ENCODE data around the gene SLC24A3. TPM values are rescaled to one million over a fixed set of nuclear protein-coding genes. Genes with fewer than 3 reads are reported as not detected.

The SLC24A3 gene
- total and polyA plus RNA-seq, 4 donors, result 17.5 to 64.9 (median 43.8) TPM

- H3K9me3 ChIP-seq (ENCODE audit: control insufficient read depth, insufficient read depth, low read length), result no peaks in the 10 kb centered on the region
- 90% methylated on average over 2 of the region's 6 CpGs for WGBS (ENCODE audit: insufficient coverage)
- DNase-seq (ENCODE audit: low read depth in 4 of 6, low spot score in 6 of 6), result peak in 1 of 6 donors; percentile 52
These were observed 157.9 kb downstream of the SLC24A3 start for GRCh38 chr20:19370076-19371075.

GRCh38 chr20:19371112-19371511 is 158.7 kb downstream of the SLC24A3 start:
- H3K4me1 ChIP-seq (ENCODE audit: control insufficient read depth, insufficient read depth, low read length), result peaks cover 15% of the 10 kb centered on the region
- H3K27ac ChIP-seq (ENCODE audit: low read depth, low read length), result no peak overlapping the region
- H3K27me3 ChIP-seq (ENCODE audit: control insufficient read depth, insufficient read depth, low read length), result no peaks in the 10 kb centered on the region
- H3K36me3 ChIP-seq (ENCODE audit: control insufficient read depth, insufficient read depth, low read length), result no peaks in the 10 kb centered on the region
- no peaks in the 10 kb centered on the region for H3K9me3 ChIP-seq (ENCODE audit: control insufficient read depth, insufficient read depth, low read length)
- no peak overlapping the region for H3K4me3 ChIP-seq (ENCODE audit: low read depth, low read length)
- DNase-seq (ENCODE audit: low read depth in 4 of 6, low spot score in 6 of 6), result no peak
- WGBS (ENCODE audit: insufficient coverage), result 92% methylated on average over 1 of the region's 1 CpG

More at GRCh38 chr20:19370076-19371075, 157.9 kb downstream of the SLC24A3 start:
- Histone ChIP-seq H3K36me3 (ENCODE audit: control insufficient read depth, insufficient read depth, low read length) (no peaks in the 10 kb centered on the region), H3K4me1 (ENCODE audit: control insufficient read depth, insufficient read depth, low read length) (peaks cover 11% of the 10 kb centered on the region), H3K27me3 (ENCODE audit: control insufficient read depth, insufficient read depth, low read length) (no peaks in the 10 kb centered on the region), H3K27ac (ENCODE audit: low read depth, low read length) (no peak overlapping the region), H3K4me3 (ENCODE audit: low read depth, low read length) (no peak overlapping the region)

GRCh38 chr20:19374216-19374615 is 161.8 kb downstream of the SLC24A3 start:
- no peak overlapping the region for H3K4me3 ChIP-seq (ENCODE audit: low read depth, low read length)
- no peaks in the 10 kb centered on the region for H3K27me3 ChIP-seq (ENCODE audit: control insufficient read depth, insufficient read depth, low read length)
- H3K4me1 ChIP-seq (ENCODE audit: control insufficient read depth, insufficient read depth, low read length), result peaks cover 9% of the 10 kb centered on the region
- H3K9me3 ChIP-seq (ENCODE audit: control insufficient read depth, insufficient read depth, low read length), result no peaks in the 10 kb centered on the region
- 77% methylated on average over 3 of the region's 3 CpGs for WGBS (ENCODE audit: insufficient coverage)
- H3K36me3 ChIP-seq (ENCODE audit: control insufficient read depth, insufficient read depth, low read length), result no peaks in the 10 kb centered on the region
- DNase-seq (ENCODE audit: low read depth in 4 of 6, low spot score in 6 of 6), result peak in 1 of 6 donors; percentile 22
- H3K27ac ChIP-seq (ENCODE audit: low read depth, low read length), result no peak overlapping the region

GRCh38 chr20:19375395-19375794 is 163.0 kb downstream of the SLC24A3 start:
- Histone ChIP-seq H3K9me3 (ENCODE audit: control insufficient read depth, insufficient read depth, low read length) (no peaks in the 10 kb centered on the region), H3K4me1 (ENCODE audit: control insufficient read depth, insufficient read depth, low read length) (peaks cover 9% of the 10 kb centered on the region), H3K36me3 (ENCODE audit: control insufficient read depth, insufficient read depth, low read length) (no peaks in the 10 kb centered on the region), H3K27me3 (ENCODE audit: control insufficient read depth, insufficient read depth, low read length) (no peaks in the 10 kb centered on the region), H3K27ac (ENCODE audit: low read depth, low read length) (no peak overlapping the region), H3K4me3 (ENCODE audit: low read depth, low read length) (no peak overlapping the region)
- DNase-seq (ENCODE audit: low read depth in 4 of 6, low spot score in 6 of 6), result no peak
- 77% methylated on average over 3 of the region's 6 CpGs for WGBS (ENCODE audit: insufficient coverage)

- no CpG with 5 or more reads among the region's 2 CpGs for WGBS (ENCODE audit: insufficient coverage)
- H3K36me3 ChIP-seq (ENCODE audit: control insufficient read depth, insufficient read depth, low read length), result no peaks in the 10 kb centered on the region
- H3K4me3 ChIP-seq (ENCODE audit: low read depth, low read length), result no peak overlapping the region
- no peak overlapping the region for H3K27ac ChIP-seq (ENCODE audit: low read depth, low read length)
- no peaks in the 10 kb centered on the region for H3K27me3 ChIP-seq (ENCODE audit: control insufficient read depth, insufficient read depth, low read length)
- no peak for DNase-seq (ENCODE audit: low read depth in 4 of 6, low spot score in 6 of 6)
- H3K4me1 ChIP-seq (ENCODE audit: control insufficient read depth, insufficient read depth, low read length), result peaks cover 9% of the 10 kb centered on the region
- no peaks in the 10 kb centered on the region for H3K9me3 ChIP-seq (ENCODE audit: control insufficient read depth, insufficient read depth, low read length)
These were observed 163.4 kb downstream of the SLC24A3 start for GRCh38 chr20:19375801-19376200.

GRCh38 chr20:19376451-19377229 is 164.2 kb downstream of the SLC24A3 start:
- H3K27me3 ChIP-seq (ENCODE audit: control insufficient read depth, insufficient read depth, low read length), result no peaks in the 10 kb centered on the region
- WGBS (ENCODE audit: insufficient coverage), result 35% methylated on average over 17 of the region's 17 CpGs
- DNase-seq (ENCODE audit: low read depth in 4 of 6, low spot score in 6 of 6), result peak; percentile 44 to 92 (median 68)
- peak overlapping the region; percentile 35 for H3K27ac ChIP-seq (ENCODE audit: low read depth, low read length)
- H3K4me3 ChIP-seq (ENCODE audit: low read depth, low read length), result no peak overlapping the region
- H3K4me1 ChIP-seq (ENCODE audit: control insufficient read depth, insufficient read depth, low read length), result peaks cover 9% of the 10 kb centered on the region
- no peaks in the 10 kb centered on the region for H3K36me3 ChIP-seq (ENCODE audit: control insufficient read depth, insufficient read depth, low read length)
- H3K9me3 ChIP-seq (ENCODE audit: control insufficient read depth, insufficient read depth, low read length), result no peaks in the 10 kb centered on the region

- H3K4me1 ChIP-seq (ENCODE audit: control insufficient read depth, insufficient read depth, low read length), result peaks cover 15% of the 10 kb centered on the region
- H3K27ac ChIP-seq (ENCODE audit: low read depth, low read length), result no peak overlapping the region
- no peak overlapping the region for H3K4me3 ChIP-seq (ENCODE audit: low read depth, low read length)
- no peaks in the 10 kb centered on the region for H3K27me3 ChIP-seq (ENCODE audit: control insufficient read depth, insufficient read depth, low read length)
- H3K9me3 ChIP-seq (ENCODE audit: control insufficient read depth, insufficient read depth, low read length), result no peaks in the 10 kb centered on the region
- no peak for DNase-seq (ENCODE audit: low read depth in 4 of 6, low spot score in 6 of 6)
- 50% methylated on average over 1 of the region's 3 CpGs for WGBS (ENCODE audit: insufficient coverage)
- no peaks in the 10 kb centered on the region for H3K36me3 ChIP-seq (ENCODE audit: control insufficient read depth, insufficient read depth, low read length)
These were observed 165.6 kb downstream of the SLC24A3 start for GRCh38 chr20:19378058-19378457.

GRCh38 chr20:19380211-19380610 is 167.8 kb downstream of the SLC24A3 start:
- no peaks in the 10 kb centered on the region for H3K36me3 ChIP-seq (ENCODE audit: control insufficient read depth, insufficient read depth, low read length)
- peak in 2 of 6 donors; percentile 47 to 62 for DNase-seq (ENCODE audit: low read depth in 4 of 6, low spot score in 6 of 6)
- H3K4me3 ChIP-seq (ENCODE audit: low read depth, low read length), result no peak overlapping the region
- H3K27me3 ChIP-seq (ENCODE audit: control insufficient read depth, insufficient read depth, low read length), result no peaks in the 10 kb centered on the region
- WGBS (ENCODE audit: insufficient coverage), result 72% methylated on average over 6 of the region's 6 CpGs
- no peak overlapping the region for H3K27ac ChIP-seq (ENCODE audit: low read depth, low read length)
- H3K4me1 ChIP-seq (ENCODE audit: control insufficient read depth, insufficient read depth, low read length), result peaks cover 11% of the 10 kb centered on the region
- peaks cover 3% of the 10 kb centered on the region for H3K9me3 ChIP-seq (ENCODE audit: control insufficient read depth, insufficient read depth, low read length)

- Histone ChIP-seq H3K27me3 (ENCODE audit: control insufficient read depth, insufficient read depth, low read length) (no peaks in the 10 kb centered on the region), H3K27ac (ENCODE audit: low read depth, low read length) (no peak overlapping the region), H3K4me3 (ENCODE audit: low read depth, low read length) (no peak overlapping the region), H3K9me3 (ENCODE audit: control insufficient read depth, insufficient read depth, low read length) (peaks cover 3% of the 10 kb centered on the region), H3K4me1 (ENCODE audit: control insufficient read depth, insufficient read depth, low read length) (peaks cover 5% of the 10 kb centered on the region), H3K36me3 (ENCODE audit: control insufficient read depth, insufficient read depth, low read length) (no peaks in the 10 kb centered on the region)
- WGBS (ENCODE audit: insufficient coverage), result 53% methylated on average over 8 of the region's 10 CpGs
- peak in 2 of 6 donors; percentile 34 to 46 for DNase-seq (ENCODE audit: low read depth in 4 of 6, low spot score in 6 of 6)
These were observed 169.5 kb downstream of the SLC24A3 start for GRCh38 chr20:19381947-19382346.

Data from spinal cord (tissue), 10 donors.